Measurements from ENCODE around the gene PDS5A. TPM values are rescaled to one million over a fixed set of nuclear protein-coding genes. Genes with fewer than 3 reads are reported as not detected.

Gene PDS5A
- total and polyA plus RNA-seq, 9 of the 15 experiments (the other 6 are each of a cell fraction or from before 2014, with no cell fraction given): 16.4 to 85.4 (median 70.0) TPM

GRCh38 chr4:39977489-39978377, at the start of gene PDS5A (continued):
- TF ChIP-seq ARID4B (CRISPR knock-in tag; IDR thresholded peaks at IDR 0.05): peak; percentile 29; the same call in 1 of the 2 replicates
- TF ChIP-seq EP300 (IDR thresholded peaks at IDR 0.05; ENCODE audit: low read length): 0 out of 2 replicates have a peak, but pooled peaks have one; percentile 17
- 0 out of 2 replicates have a peak, but pooled peaks have one; percentile 17 for TF ChIP-seq ZBTB26 (CRISPR knock-in tag; IDR thresholded peaks at IDR 0.05)
- peak; percentile 80; the same call in 1 of the 2 replicates for TF ChIP-seq ZBTB17 (CRISPR knock-in tag; IDR thresholded peaks at IDR 0.05)
- peak; percentile 68 for TF ChIP-seq POLR2A (conservative IDR thresholded peaks at IDR 0.05)
- TF ChIP-seq NFYB (IDR thresholded peaks at IDR 0.05; ENCODE audit: extremely low read depth, insufficient read length): no peak
- TF ChIP-seq CHD4 (IDR thresholded peaks at IDR 0.05; ENCODE audit: insufficient read depth, insufficient replicate concordance, low read depth, low read length, poor library complexity, severe bottlenecking): no peak
- TF ChIP-seq POLR2G (IDR thresholded peaks at IDR 0.05; ENCODE audit: low read depth, low read length): peak; percentile 89
- peak; percentile 42; the same call in 1 of the 2 replicates for TF ChIP-seq TOE1 (IDR thresholded peaks at IDR 0.05; ENCODE audit: borderline replicate concordance)
- TF ChIP-seq TOE1 (CRISPR knock-in tag; IDR thresholded peaks at IDR 0.05; ENCODE audit: borderline replicate concordance, low read depth): 0 out of 2 replicates have a peak, but pooled peaks have one; percentile 46
- TF ChIP-seq THRB (CRISPR knock-in tag; conservative IDR thresholded peaks at IDR 0.05): 0 out of 2 replicates have a peak, but pooled peaks have one; percentile 17
- TF ChIP-seq SMARCA4 (IDR thresholded peaks at IDR 0.05): peak; percentile 32; the same call in 1 of the 2 replicates
- 0 out of 2 replicates have a peak, but pooled peaks have one; percentile 6 for TF ChIP-seq CBFA2T3 (IDR thresholded peaks at IDR 0.05)
- TF ChIP-seq U2AF2 (optimal IDR thresholded peaks at IDR 0.05; ENCODE audit: low read depth, low read length): no peak
- no peak for TF ChIP-seq SMAD2 (IDR thresholded peaks at IDR 0.05; ENCODE audit: low read depth, low read length)
- 0 out of 2 replicates have a peak, but pooled peaks have one; percentile 10 for TF ChIP-seq C11orf30 (IDR thresholded peaks at IDR 0.05; ENCODE audit: low read depth)
- TF ChIP-seq GTF2E2 (tag; IDR thresholded peaks at IDR 0.05): peak; percentile 36; the same call in 1 of the 2 replicates
- TF ChIP-seq NFRKB (IDR thresholded peaks at IDR 0.05; ENCODE audit: low read depth): no peak
- TF ChIP-seq MYC (IDR thresholded peaks at IDR 0.05; ENCODE audit: low read depth, low read length): peak; percentile 88
- no peak for TF ChIP-seq MYC (CRISPR knock-in tag; IDR thresholded peaks at IDR 0.05; ENCODE audit: borderline replicate concordance, low read depth)

All from K562 (cell line).